GM12874 (cell line): Measurements from ENCODE around the gene MELTF.

Source experiments
- TF ChIP-seq, protein P1 (sequence below): IDR thresholded peaks from 2 replicates; pipeline ENCODE4 v1.5.1; 2011; ENCODE audit warnings: low read depth, mild to moderate bottlenecking, control low read depth, low read length, moderate library complexity; ENCODE audit not compliant: insufficient read depth

MELTF gene

GRCh38 chr3:196981657-196982056 is 48.0 kb downstream of the MELTF start:
- TF ChIP-seq, protein P1, sequence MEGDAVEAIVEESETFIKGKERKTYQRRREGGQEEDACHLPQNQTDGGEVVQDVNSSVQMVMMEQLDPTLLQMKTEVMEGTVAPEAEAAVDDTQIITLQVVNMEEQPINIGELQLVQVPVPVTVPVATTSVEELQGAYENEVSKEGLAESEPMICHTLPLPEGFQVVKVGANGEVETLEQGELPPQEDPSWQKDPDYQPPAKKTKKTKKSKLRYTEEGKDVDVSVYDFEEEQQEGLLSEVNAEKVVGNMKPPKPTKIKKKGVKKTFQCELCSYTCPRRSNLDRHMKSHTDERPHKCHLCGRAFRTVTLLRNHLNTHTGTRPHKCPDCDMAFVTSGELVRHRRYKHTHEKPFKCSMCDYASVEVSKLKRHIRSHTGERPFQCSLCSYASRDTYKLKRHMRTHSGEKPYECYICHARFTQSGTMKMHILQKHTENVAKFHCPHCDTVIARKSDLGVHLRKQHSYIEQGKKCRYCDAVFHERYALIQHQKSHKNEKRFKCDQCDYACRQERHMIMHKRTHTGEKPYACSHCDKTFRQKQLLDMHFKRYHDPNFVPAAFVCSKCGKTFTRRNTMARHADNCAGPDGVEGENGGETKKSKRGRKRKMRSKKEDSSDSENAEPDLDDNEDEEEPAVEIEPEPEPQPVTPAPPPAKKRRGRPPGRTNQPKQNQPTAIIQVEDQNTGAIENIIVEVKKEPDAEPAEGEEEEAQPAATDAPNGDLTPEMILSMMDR, result no peak

- TF ChIP-seq, protein P1, result no peak
Measured at GRCh38 chr3:196979545-196979944, 50.1 kb downstream of the MELTF start.

GRCh38 chr3:196976941-196977340 is 52.7 kb downstream of the MELTF start:
- TF ChIP-seq, protein P1, result no peak

- TF ChIP-seq, protein P1, result no peak
Measured at GRCh38 chr3:196975349-196975748, 54.3 kb downstream of the MELTF start.

DNA sequence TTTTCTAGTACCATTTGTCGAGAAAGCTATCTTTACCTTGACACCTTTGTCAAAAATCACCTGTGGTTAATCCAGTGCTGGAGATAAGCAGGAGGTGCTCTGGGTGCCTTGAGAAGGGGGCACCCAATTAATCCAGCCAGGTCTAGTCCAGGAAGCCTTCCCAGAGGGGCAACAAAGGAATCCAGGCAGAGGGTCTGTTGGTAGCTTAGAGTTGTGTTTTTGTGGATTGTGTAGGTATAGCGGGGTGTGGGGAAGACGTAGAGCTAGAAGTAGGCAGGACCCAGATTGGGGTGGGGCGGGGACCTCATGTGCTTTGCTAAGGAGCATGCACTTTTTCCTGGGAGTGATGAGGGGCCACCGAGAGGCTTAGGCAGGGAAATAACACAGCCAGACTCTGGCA is 55.0 kb downstream of the MELTF start:
- TF ChIP-seq, protein P1, result no peak

GRCh38 chr3:196971094-196971698 is 58.4 kb downstream of the MELTF start:
- TF ChIP-seq, protein P1, result no peak

- TF ChIP-seq, protein P1, result no peak
Measured at GRCh38 chr3:196970547-196971093, 59.0 kb downstream of the MELTF start.
